Left ventricle myocardium inferior (tissue), 1 donor: ENCODE results near the gene HDAC11. TPM values are rescaled to one million over a fixed set of nuclear protein-coding genes. Genes with fewer than 3 reads are reported as not detected.

Experiments
- DNase-seq: peaks from one replicate; pipeline ENCODE4 v3.0.0-alpha.2; 2020
- H3K27ac ChIP-seq: fragments of 200-600 bp; replicated peaks from 2 replicates; pipeline ENCODE4 v1.8.0; 2021
- H3K27me3 ChIP-seq: fragments of 200-600 bp; 2 replicates; pipeline ENCODE4 v1.8.0; 2021; ENCODE audit warnings: low read depth
- H3K36me3 ChIP-seq: fragments of 200-600 bp; 2 replicates; pipeline ENCODE4 v1.8.0; 2021
- H3K4me1 ChIP-seq: fragments of 200-600 bp; 2 replicates; pipeline ENCODE4 v1.8.0; 2021
- H3K4me3 ChIP-seq: fragments of 200-600 bp; 2 replicates; pipeline ENCODE4 v1.8.0; 2021; ENCODE audit warnings: mild to moderate bottlenecking, moderate library complexity
- H3K9me3 ChIP-seq: fragments of 200-600 bp; replicated peaks from 2 replicates; pipeline ENCODE4 v1.8.0; 2021
- CTCF ChIP-seq: fragments of 200-600 bp; IDR thresholded peaks from 2 replicates; pipeline ENCODE4 v1.8.0; 2021; ENCODE audit warnings: antibody characterized with exemption, mild to moderate bottlenecking, borderline replicate concordance
- intact Hi-C: fragments of 100-400 bp; cut with micrococcal nuclease; formaldehyde crosslinking; loops from one replicate; pipeline ENCODE4 v1.11.0; 2022
- total RNA-seq: library from RNA; stranded (reverse); fragmentation: NEBNext Ultra II Directional; extraction: Animal tissue kit (Norgen Biotek cat#: 25700); gene quantifications from one replicate; pipeline ENCODE4 v1.2.1, GENCODE V29; 2021
- donor health status: DM: no; HTN: yes; CAD: no; lungs with severe emphysema.

HDAC11 gene
- total RNA-seq, 1 donor from 2014 or later = 34.3 TPM

- Histone ChIP-seq H3K27me3 (peaks cover 13% of the 10 kb centered on the region), H3K4me3 (no peak overlapping the region), H3K4me1 (peaks cover 5% of the 10 kb centered on the region), H3K27ac (no peak overlapping the region), H3K9me3 (no peaks in the 10 kb centered on the region), H3K36me3 (no peaks in the 10 kb centered on the region)
- TF ChIP-seq CTCF = no peak
- no peak for DNase-seq
- intact Hi-C loops = no loop called here
Observed at GRCh38 chr3:13460341-13460736, 19.8 kb upstream of the HDAC11 start.

GRCh38 chr3:13461169-13462124 is 18.7 kb upstream of the HDAC11 start:
- Histone ChIP-seq H3K9me3 (no peaks in the 10 kb centered on the region), H3K4me1 (peaks cover 5% of the 10 kb centered on the region), H3K27me3 (peaks cover 19% of the 10 kb centered on the region), H3K36me3 (no peaks in the 10 kb centered on the region), H3K4me3 (no peak overlapping the region), H3K27ac (no peak overlapping the region)
- TF ChIP-seq CTCF = peak; percentile 49
- DNase-seq = peak; percentile 37
- intact Hi-C loops = no loop called here

- H3K4me1 ChIP-seq = peaks cover 5% of the 10 kb centered on the region
- TF ChIP-seq CTCF = no peak
- no peaks in the 10 kb centered on the region for H3K9me3 ChIP-seq
- peak overlapping the region; percentile 68 for H3K27ac ChIP-seq
- no peaks in the 10 kb centered on the region for H3K36me3 ChIP-seq
- no peak overlapping the region for H3K4me3 ChIP-seq
- peaks cover 19% of the 10 kb centered on the region for H3K27me3 ChIP-seq
- intact Hi-C loops = no loop called here
- DNase-seq = no peak
Observed at GRCh38 chr3:13462125-13462629, 17.9 kb upstream of the HDAC11 start.

- Histone ChIP-seq H3K9me3 (no peaks in the 10 kb centered on the region), H3K36me3 (no peaks in the 10 kb centered on the region), H3K4me1 (peaks cover 5% of the 10 kb centered on the region), H3K27ac (peak overlapping the region; percentile 68), H3K27me3 (peaks cover 19% of the 10 kb centered on the region), H3K4me3 (no peak overlapping the region)
- no peak for TF ChIP-seq CTCF
- intact Hi-C loops = no loop called here
- no peak for DNase-seq
Observed at GRCh38 chr3:13462822-13463221, 17.3 kb upstream of the HDAC11 start.

GRCh38 chr3:13463618-13464400 is 16.3 kb upstream of the HDAC11 start:
- no peaks in the 10 kb centered on the region for H3K9me3 ChIP-seq
- DNase-seq = no peak
- H3K27ac ChIP-seq = no peak overlapping the region
- H3K27me3 ChIP-seq = peaks cover 19% of the 10 kb centered on the region
- H3K4me1 ChIP-seq = peaks cover 5% of the 10 kb centered on the region
- intact Hi-C loops = no loop called here
- H3K4me3 ChIP-seq = no peak overlapping the region
- no peak for TF ChIP-seq CTCF
- H3K36me3 ChIP-seq = no peaks in the 10 kb centered on the region
